ENCODE results near the gene CCDC73. TPM values are rescaled to one million over a fixed set of nuclear protein-coding genes. Genes with fewer than 3 reads are reported as not detected.
"Not testable (repeated sequence)": the region's sequence is repeated elsewhere in the genome, so short reads cannot be mapped to it uniquely, and the experiment has no call there.

The CCDC73 gene
- total RNA-seq, 6 donors from 2014 or later, result 0.15 to 0.20 TPM; not detected in 4

DNA sequence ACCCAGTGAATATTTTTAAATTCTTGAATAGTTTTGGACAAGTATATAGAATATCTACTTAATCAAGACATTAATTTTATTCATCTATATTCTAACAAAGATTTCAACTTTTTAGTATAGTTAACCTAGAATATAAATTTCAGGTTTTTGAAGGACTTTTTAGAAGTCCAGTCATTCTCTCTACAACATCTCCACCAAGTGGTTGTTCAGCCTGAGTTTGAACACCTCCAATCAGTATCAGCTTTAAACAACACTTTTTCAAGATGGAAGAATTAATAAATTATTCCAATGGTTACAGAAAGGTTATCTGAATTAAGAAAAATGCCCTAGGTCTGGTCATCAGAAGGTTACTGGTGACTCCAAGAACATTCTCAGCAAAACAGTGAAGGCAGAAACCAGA is 179.0 kb downstream of the CCDC73 start:
- H3K27me3 ChIP-seq, result no peaks in the 10 kb centered on the region
- H3K4me3 ChIP-seq, result no peak overlapping the region
- TF ChIP-seq POLR2AphosphoS5 (IDR thresholded peaks at IDR 0.05) (no peak), POLR2A (IDR thresholded peaks at IDR 0.05) (no peak), EP300 (IDR thresholded peaks at IDR 0.05) (no peak)
- TF ChIP-seq, protein P1, sequence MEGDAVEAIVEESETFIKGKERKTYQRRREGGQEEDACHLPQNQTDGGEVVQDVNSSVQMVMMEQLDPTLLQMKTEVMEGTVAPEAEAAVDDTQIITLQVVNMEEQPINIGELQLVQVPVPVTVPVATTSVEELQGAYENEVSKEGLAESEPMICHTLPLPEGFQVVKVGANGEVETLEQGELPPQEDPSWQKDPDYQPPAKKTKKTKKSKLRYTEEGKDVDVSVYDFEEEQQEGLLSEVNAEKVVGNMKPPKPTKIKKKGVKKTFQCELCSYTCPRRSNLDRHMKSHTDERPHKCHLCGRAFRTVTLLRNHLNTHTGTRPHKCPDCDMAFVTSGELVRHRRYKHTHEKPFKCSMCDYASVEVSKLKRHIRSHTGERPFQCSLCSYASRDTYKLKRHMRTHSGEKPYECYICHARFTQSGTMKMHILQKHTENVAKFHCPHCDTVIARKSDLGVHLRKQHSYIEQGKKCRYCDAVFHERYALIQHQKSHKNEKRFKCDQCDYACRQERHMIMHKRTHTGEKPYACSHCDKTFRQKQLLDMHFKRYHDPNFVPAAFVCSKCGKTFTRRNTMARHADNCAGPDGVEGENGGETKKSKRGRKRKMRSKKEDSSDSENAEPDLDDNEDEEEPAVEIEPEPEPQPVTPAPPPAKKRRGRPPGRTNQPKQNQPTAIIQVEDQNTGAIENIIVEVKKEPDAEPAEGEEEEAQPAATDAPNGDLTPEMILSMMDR (IDR thresholded peaks at IDR 0.05), result no peak
- no peak overlapping the region for H3K27ac ChIP-seq
- H3K4me1 ChIP-seq, result no peaks in the 10 kb centered on the region
- DNase-seq, result no peak
- H3K36me3 ChIP-seq, result no peaks in the 10 kb centered on the region
- no peak for ATAC-seq (ENCODE audit: low FRiP score in 2 of 2)
- H3K9me3 ChIP-seq, result no peaks in the 10 kb centered on the region

DNA sequence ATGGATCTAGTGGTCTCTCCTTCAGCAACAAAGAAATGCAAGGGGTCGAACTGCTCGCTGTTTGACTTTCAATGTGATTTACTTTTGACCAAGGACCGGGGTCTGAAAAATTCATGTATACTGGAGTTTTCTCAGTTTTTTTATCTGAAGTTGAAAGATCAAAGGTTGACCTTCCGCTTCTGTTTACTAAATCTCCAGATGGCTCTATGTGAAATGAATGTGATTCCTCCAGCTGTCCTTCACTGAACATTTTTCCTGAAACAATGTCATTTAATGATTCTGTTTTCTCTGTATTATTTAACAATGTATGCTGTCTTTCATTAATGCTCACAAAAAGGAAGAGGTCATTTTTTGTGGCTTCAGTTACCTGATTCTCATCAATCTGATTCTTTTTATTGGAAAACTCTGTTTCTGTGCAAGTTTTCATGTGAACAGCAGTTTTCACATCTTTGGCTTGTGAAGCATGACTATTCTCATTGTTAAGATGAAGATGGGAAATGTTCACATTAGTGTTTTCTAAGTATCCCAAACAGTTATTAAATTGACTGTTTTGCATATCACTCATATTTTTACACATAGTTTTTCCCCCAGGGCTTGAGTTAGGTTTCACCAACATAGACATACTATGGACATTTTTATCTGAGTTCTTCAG is 180.8 kb downstream of the CCDC73 start:
- 44 to 64% methylated on average over 4 of the region's 4 CpGs for WGBS, 2 donors
- DNase-seq, result no peak
- H3K27ac ChIP-seq, result no peak overlapping the region
- TF ChIP-seq EP300 (IDR thresholded peaks at IDR 0.05), result no peak
- TF ChIP-seq POLR2AphosphoS5 (IDR thresholded peaks at IDR 0.05), result no peak
- no peak for TF ChIP-seq POLR2A (IDR thresholded peaks at IDR 0.05)
- TF ChIP-seq, protein P1 (IDR thresholded peaks at IDR 0.05), result no peak
- no peaks in the 10 kb centered on the region for H3K4me1 ChIP-seq
- no peak for ATAC-seq (ENCODE audit: low FRiP score in 2 of 2)
- H3K9me3 ChIP-seq, result no peaks in the 10 kb centered on the region
- H3K36me3 ChIP-seq, result no peaks in the 10 kb centered on the region
- H3K4me3 ChIP-seq, result no peak overlapping the region
- no peaks in the 10 kb centered on the region for H3K27me3 ChIP-seq

DNA sequence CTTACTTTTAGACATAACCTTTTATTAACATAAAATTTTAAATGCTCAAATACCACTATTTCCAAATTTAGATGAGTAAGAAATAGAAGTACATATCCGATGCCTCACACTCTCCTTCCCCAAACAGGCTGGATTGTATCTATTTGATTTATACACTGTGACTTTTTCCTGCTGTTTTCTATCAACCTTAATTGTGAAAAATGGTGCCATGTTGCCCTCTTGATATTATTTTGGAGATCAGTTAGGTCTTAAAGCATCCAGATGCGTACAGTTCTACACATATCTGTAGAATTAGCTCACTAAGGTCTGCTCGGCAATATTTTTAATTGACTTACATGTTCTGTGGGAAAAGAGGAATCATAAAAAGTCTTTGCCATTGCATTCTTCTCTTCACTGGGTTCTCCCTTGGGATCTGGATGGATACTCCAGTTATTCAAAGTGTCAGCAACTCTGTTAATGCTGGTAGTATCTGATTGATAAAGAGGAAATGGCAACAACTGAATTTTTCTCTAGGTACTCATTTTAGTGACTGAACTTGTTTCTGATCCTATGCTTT is 183.6 kb downstream of the CCDC73 start:
- DNase-seq, result no peak
- Histone ChIP-seq H3K27me3 (no peaks in the 10 kb centered on the region), H3K4me3 (no peak overlapping the region), H3K4me1 (no peaks in the 10 kb centered on the region), H3K27ac (no peak overlapping the region), H3K36me3 (no peaks in the 10 kb centered on the region), H3K9me3 (no peaks in the 10 kb centered on the region)
- TF ChIP-seq EP300 (IDR thresholded peaks at IDR 0.05) (no peak), POLR2A (IDR thresholded peaks at IDR 0.05) (no peak), POLR2AphosphoS5 (IDR thresholded peaks at IDR 0.05) (no peak)
- TF ChIP-seq, protein P1 (IDR thresholded peaks at IDR 0.05), result no peak
- no peak for ATAC-seq (ENCODE audit: low FRiP score in 2 of 2)
- 83 to 90% methylated on average over 3 of the region's 3 CpGs for WGBS, 2 donors

DNA sequence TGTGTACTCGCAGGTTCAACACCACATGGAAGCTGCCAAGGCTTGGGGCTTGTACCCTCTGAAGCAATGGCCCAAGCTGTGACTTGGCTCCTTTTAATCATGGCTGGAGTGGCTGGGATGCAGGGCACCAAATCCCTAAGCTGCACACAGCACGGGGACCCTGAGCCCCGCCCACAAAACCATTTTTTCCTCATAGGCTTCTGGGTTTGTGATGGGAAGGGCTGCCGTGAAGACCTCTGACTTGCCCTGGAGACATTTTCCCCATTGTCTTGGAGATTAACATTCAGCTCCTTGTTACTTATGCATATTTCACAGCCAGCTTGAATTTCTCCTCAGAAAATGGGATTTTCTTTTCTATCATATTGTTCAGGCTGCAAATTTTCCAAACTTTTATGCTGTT is 185.6 kb downstream of the CCDC73 start:
- not testable (repeated sequence) for H3K27me3 ChIP-seq; H3K27ac ChIP-seq; H3K9me3 ChIP-seq; ATAC-seq (ENCODE audit: low FRiP score in 2 of 2); H3K4me1 ChIP-seq; DNase-seq; H3K4me3 ChIP-seq
- peaks cover 2 to 18% (median 7%) of the 10 kb centered on the region in 4 donors for H3K36me3 ChIP-seq
- 98 to 100% methylated on average over 4 of the region's 4 CpGs for WGBS, 2 donors

DNA sequence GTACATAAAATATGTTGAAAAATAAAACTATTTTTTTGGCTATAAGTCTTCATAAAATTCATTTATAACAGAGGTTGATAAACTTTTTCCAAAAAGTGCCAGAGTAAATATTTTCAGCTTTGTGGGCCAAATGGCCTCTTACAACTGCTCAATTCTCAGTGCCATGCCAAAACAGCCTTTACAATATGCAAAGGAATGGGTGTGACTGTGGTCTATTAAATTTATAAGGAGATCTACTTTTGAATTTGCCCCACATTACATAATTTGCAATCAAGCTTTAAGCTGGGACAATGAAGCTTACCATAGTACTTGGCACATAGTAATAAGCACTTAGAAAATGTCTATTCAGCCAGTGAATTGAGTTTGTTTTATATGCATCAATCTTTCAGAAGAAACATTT is 188.2 kb downstream of the CCDC73 start:
- H3K36me3 ChIP-seq, result peaks cover 12 to 44% (median 23%) of the 10 kb centered on the region in 4 donors
- no peaks in the 10 kb centered on the region for H3K4me1 ChIP-seq
- TF ChIP-seq POLR2A (IDR thresholded peaks at IDR 0.05) (no peak), EP300 (IDR thresholded peaks at IDR 0.05) (no peak), POLR2AphosphoS5 (IDR thresholded peaks at IDR 0.05) (no peak)
- TF ChIP-seq, protein P1 (IDR thresholded peaks at IDR 0.05), result no peak
- H3K27me3 ChIP-seq, result no peaks in the 10 kb centered on the region
- no peaks in the 10 kb centered on the region for H3K9me3 ChIP-seq
- no peak overlapping the region for H3K27ac ChIP-seq
- H3K4me3 ChIP-seq, result no peak overlapping the region
- ATAC-seq (ENCODE audit: low FRiP score in 2 of 2), result no peak
- DNase-seq, result no peak

Data from upper lobe of left lung (tissue), 6 donors.